NCI-H1694 (cell line): ENCODE measurements around the gene CCDC88A.
"Not testable (repeated sequence)": the region's sequence is repeated elsewhere in the genome, so short reads cannot be mapped to it uniquely, and the experiment has no call there.

ENCODE experiments used
- DNase-seq: peaks from one replicate; lab custom pipeline; 2025; lab: John Stamatoyannopoulos, UW

Gene CCDC88A, protein sequence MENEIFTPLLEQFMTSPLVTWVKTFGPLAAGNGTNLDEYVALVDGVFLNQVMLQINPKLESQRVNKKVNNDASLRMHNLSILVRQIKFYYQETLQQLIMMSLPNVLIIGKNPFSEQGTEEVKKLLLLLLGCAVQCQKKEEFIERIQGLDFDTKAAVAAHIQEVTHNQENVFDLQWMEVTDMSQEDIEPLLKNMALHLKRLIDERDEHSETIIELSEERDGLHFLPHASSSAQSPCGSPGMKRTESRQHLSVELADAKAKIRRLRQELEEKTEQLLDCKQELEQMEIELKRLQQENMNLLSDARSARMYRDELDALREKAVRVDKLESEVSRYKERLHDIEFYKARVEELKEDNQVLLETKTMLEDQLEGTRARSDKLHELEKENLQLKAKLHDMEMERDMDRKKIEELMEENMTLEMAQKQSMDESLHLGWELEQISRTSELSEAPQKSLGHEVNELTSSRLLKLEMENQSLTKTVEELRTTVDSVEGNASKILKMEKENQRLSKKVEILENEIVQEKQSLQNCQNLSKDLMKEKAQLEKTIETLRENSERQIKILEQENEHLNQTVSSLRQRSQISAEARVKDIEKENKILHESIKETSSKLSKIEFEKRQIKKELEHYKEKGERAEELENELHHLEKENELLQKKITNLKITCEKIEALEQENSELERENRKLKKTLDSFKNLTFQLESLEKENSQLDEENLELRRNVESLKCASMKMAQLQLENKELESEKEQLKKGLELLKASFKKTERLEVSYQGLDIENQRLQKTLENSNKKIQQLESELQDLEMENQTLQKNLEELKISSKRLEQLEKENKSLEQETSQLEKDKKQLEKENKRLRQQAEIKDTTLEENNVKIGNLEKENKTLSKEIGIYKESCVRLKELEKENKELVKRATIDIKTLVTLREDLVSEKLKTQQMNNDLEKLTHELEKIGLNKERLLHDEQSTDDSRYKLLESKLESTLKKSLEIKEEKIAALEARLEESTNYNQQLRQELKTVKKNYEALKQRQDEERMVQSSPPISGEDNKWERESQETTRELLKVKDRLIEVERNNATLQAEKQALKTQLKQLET (N-terminal part only)

DNA sequence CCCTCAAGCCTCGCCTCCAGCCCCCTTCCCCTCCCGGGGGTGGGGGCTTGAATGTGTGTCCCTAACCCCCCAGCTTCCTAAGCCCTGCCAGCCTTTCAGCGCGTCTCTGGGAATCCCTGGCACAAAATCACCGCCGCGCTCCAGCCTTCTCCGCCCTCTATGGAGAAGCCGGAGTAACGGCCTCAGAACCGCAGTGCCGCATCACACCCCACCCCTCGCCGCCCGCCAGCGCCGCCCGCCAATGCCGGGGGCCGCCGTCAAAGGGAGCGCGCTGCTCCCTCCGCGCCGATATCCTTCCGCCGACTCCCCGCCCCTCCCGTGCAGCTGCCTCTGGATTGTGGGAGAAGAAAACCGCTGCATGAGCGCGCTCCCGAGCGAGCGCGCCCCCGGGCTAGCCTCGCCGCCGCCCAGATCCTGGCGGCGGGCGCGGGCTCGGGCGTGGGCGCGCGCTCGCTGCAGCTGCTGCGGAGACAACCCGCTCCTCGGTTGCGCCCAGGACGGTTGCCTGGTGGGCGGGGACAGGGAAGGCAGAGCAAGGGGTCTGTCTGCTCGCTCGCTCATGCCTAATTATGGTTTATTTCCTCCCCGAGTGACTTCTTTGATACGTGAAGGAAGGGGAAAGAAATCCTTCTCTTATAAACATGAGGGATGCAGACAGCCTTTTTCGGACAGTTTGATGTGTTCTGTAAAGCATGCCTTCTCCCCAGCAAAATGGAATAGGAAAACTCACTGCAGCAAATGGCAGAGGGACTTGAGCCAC, at the start of gene CCDC88A:
TSS of gene CCDC88A (minus strand) at position 178 of the 760 bp plus-strand sequence. CDS start 777 bp downstream, outside the sequence.
- DNase-seq = peak; percentile 96

DNA sequence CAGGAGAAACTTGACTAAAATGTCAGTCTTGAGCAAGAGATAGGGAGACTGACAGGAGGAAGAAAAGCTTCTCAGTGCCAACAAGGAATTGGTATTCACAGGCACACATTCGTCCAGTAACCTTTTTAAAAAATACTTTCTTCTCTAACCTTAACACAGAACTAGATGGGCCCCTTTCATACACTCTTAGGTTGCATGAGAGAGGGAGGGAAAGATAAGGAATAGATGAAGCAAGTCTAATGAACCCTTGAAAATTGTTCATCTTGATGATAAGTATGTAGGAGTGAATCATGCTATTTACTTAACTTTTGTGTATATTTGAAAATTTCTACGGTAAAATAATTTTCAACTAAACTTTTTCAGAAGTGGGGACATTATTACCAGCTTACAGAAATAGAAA, 42.0 kb upstream of the CCDC88A start:
- no peak for DNase-seq

DNA sequence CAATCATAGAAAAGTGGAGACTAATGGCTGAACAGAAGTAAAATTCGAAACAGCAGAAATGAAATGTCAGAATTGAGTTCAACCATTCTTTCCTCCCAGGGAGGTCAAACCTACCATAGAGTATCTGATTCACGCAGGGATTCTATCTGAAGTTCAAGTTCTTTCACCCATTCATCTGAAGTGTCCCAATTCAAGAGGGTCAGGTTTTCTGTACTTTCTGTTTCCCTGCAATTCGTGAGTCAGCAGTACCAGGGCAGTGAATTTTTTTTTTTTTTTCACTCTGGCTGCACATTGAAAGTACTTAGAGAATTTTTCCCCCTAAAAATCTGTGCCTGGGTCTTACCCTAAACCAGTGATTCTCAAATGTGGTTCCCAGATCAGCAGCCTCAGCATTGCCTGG, 40.9 kb upstream of the CCDC88A start:
- DNase-seq = no peak

DNA sequence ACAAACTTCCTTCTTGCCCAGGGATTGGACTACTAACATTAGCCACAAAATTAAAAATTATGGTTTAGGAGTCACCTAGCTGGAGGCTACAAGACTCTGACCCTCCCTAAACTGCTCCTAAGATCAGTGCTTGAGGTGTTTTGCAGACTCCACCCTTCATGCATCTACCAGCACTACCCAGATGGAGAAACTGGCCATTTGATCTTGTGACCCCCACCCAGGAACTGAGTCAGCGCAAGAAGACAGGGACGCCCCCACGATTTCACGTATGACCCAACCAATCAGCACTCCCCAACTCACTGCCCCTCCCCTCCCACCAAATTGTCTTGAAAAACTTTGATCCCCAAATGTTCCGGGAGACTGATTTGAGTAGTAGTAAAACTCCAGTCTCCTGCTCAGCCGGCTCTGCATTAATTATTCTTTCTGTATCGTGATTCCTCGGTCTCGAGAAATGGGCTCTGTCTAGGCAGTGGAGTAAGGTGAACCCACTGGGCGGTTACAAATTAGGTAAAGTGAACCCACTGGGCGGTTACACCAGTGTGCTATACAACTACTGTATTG, 40.1 kb upstream of the CCDC88A start:
- no peak for DNase-seq

DNA sequence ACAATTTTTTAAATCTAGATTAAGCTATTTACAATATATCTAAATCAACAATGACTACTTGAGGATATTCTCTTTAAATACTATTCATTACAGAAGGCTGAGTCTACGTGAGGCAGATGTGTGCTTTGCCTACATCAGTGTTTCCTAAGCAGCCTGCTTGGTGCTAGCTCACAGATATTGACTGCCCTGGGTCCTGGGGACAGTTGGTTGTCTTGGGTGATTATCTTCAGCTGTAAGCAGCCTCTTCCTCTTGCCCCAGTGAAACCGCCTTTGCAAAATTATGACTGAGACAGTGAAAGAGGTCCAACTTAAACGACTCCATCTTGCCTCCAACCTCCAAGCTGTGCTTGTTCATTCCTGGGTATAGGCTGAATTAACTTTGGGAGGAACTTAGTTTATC, 39.6 kb upstream of the CCDC88A start:
- no peak for DNase-seq

DNA sequence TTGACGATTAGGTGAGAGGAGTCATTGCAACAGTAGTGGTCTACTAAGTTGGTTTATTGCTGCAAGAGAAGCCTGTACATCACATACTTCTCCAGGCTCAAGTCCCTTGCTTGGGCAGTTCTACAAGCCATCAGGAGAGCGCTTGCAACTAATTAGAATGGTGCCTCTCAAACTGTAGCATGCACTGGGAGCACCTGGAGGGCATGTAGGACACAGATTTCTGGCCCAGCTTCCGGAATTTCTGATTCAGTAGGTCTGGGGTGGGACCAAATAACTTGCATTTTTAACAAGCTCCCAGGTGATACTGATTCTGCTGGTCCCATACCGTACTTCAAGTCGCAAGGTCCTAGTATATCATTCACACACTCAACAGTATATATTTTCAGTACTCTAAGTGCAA, 34.5 kb upstream of the CCDC88A start:
- DNase-seq = no peak

- no peak for DNase-seq
Observed at GRCh38 chr2:55452879-55453278, 33.2 kb upstream of the CCDC88A start.

DNA sequence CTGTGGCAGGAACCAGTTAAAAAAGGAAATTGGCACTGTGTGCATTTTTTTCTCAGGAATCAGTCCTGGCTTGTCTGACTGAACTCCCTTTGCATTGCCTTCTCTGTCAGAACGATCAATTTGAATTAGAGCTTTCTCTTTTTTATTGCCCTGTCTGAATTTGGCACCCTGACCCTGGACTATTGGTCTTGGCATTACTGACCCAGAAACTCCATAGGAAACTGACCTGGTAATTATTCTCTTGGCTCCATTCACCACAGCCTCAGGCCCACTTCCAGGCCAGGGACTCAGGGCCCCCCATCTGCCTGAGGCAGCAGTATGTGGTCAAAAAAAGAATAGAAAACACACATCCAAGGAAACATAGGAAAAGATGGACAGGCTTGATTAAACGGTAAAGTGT, 32.0 kb upstream of the CCDC88A start:
- DNase-seq = peak; percentile 52

DNA sequence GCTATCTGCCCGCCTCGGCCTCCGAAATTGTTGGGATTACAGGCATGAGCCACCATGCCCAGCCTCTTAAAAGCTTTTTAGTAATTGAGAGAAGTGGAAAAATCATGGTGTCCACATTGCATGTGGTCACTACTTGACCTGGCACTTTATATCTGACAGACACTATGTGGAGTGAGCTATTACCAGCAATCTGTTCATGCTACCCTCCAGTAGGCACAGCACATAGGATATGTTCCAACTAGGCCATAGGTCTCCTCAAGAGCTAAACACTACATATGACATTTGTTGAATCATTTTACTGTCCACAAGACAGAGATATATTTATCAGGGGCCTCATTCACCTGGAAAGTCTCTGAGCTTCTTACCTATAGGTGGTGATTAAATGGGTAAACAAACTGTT, 30.4 kb upstream of the CCDC88A start:
- not testable (repeated sequence) for DNase-seq

DNA sequence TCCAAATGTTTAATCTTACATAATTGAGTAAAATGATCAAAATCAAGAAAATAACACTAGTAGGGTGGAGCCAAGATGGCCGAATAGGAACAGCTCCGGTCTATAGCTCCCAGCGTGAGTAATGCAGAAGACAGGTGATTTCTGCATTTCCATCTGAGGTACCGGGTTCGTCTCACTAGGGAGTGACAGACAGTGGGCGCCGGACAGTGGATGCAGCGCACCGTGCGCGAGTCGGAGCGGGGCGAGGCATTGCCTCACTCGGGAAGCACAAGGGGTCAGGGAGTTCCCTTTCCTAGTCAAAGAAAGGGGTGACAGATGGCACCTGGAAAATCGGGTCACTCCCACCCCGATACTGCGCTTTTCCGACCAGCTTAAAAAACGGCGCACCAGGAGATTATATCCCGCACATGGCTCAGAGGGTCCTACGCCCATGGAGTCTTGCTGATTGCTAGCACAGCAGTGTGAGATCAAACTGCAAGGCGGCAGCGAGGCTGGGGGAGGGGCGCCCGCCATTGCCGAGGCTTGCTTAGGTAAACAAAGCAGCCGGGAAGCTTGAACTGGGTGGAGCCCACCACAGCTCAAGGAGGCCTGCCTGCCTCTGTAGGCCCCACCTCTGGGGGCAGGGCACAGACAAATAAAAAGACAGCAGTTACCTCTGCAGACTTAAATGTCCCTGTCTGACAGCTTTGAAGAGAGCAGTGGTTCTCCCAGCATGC, 22.5 kb upstream of the CCDC88A start:
- DNase-seq = not testable (repeated sequence)

DNA sequence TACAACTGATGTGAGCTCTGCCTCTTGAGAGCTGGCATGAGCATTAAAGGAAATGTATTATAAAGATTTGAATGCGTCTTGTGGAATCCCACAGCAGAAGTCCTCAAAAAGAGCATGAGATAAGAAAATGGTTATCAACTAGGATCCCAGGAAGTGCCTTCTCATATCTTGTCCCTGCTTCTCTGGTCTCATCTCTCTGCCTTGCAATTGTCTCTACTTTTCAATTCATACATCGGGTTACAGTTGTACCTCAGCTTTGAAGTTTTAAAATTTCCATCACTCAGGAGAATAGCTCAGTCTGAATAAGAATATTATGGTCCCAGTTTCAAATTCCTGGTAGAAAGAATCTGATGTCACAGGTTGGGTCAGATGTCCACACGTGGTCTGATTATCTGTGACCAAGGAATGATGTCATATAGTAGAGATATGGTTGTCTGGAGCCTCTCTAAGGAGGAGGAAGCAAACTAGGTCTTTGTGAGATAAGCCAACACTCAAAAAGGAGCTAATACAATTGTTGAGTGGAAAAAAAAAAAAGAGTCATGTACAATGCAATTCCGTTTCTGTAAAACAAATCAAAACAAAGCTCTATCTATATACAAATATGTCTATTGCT, 21.7 kb upstream of the CCDC88A start:
- DNase-seq = no peak

- no peak for DNase-seq
Observed at GRCh38 chr2:55439101-55439397, 19.4 kb upstream of the CCDC88A start.

- no peak for DNase-seq
Observed at GRCh38 chr2:55438391-55439100, 18.9 kb upstream of the CCDC88A start.

GRCh38 chr2:55437515-55438390, 18.1 kb upstream of the CCDC88A start:
- DNase-seq = no peak

- peak; percentile 56 for DNase-seq
Observed at GRCh38 chr2:55431982-55432627, 12.4 kb upstream of the CCDC88A start.

- peak; percentile 94 for DNase-seq
Observed at GRCh38 chr2:55430211-55430975, 10.7 kb upstream of the CCDC88A start.

- no peak for DNase-seq
Observed at GRCh38 chr2:55428258-55428657, 8.6 kb upstream of the CCDC88A start.

DNA sequence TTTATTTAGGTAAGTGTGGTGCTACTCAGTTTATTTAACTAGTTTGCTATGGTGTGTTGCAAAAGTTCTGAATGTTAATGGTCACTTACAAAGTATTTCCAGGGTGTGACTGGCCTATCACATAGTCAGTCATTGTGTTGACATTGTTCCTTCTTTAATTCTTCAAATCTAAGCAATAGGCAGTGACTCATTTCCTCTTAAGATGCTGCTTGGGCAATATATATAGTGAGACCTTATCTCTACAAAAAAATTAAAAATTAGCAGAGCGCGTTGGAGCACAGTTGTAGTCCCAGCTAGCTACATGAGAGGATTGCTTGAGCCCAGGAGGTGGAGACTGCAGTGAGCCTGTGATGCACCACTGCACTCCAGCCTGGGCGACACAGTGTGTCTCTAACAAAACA, 5.8 kb upstream of the CCDC88A start:
- DNase-seq = no peak
